ENCODE results near the gene CDCA4.
"Not testable (repeated sequence)": the region's sequence is repeated elsewhere in the genome, so short reads cannot be mapped to it uniquely, and the experiment has no call there.

Gene CDCA4

GRCh38 chr14:105058521-105059034 lies 37.7 kb upstream of the CDCA4 start:
- no peak for DNase-seq (ENCODE audit: low read depth, low spot score)

- no peak for DNase-seq (ENCODE audit: low read depth, low spot score)
Measured at GRCh38 chr14:105056303-105056831, 35.5 kb upstream of the CDCA4 start.

GRCh38 chr14:105055736-105056302 lies 34.9 kb upstream of the CDCA4 start:
- DNase-seq (ENCODE audit: low read depth, low spot score): no peak

GRCh38 chr14:105055334-105055733 lies 34.5 kb upstream of the CDCA4 start:
- no peak for DNase-seq (ENCODE audit: low read depth, low spot score)

GRCh38 chr14:105053996-105054395 lies 33.1 kb upstream of the CDCA4 start:
- DNase-seq (ENCODE audit: low read depth, low spot score): no peak

GRCh38 chr14:105053421-105053820 lies 32.5 kb upstream of the CDCA4 start:
- no peak for DNase-seq (ENCODE audit: low read depth, low spot score)

- no peak for DNase-seq (ENCODE audit: low read depth, low spot score)
Measured at GRCh38 chr14:105052110-105052458, 31.2 kb upstream of the CDCA4 start.

- no peak for DNase-seq (ENCODE audit: low read depth, low spot score)
Measured at GRCh38 chr14:105051182-105052109, 30.6 kb upstream of the CDCA4 start.

- no peak for DNase-seq (ENCODE audit: low read depth, low spot score)
Measured at GRCh38 chr14:105050551-105050897, 29.6 kb upstream of the CDCA4 start.

GRCh38 chr14:105049753-105050550 lies 29.1 kb upstream of the CDCA4 start:
- DNase-seq (ENCODE audit: low read depth, low spot score): no peak

GRCh38 chr14:105047283-105048016 lies 26.6 kb upstream of the CDCA4 start:
- DNase-seq (ENCODE audit: low read depth, low spot score): no peak

- no peak for DNase-seq (ENCODE audit: low read depth, low spot score)
Measured at GRCh38 chr14:105046891-105047282, 26.0 kb upstream of the CDCA4 start.

- DNase-seq (ENCODE audit: low read depth, low spot score): peak; percentile 90
Measured at GRCh38 chr14:105045710-105046326, 24.9 kb upstream of the CDCA4 start.

- DNase-seq (ENCODE audit: low read depth, low spot score): no peak
Measured at GRCh38 chr14:105043641-105044040, 22.8 kb upstream of the CDCA4 start.

GRCh38 chr14:105042813-105043212 lies 21.9 kb upstream of the CDCA4 start:
- DNase-seq (ENCODE audit: low read depth, low spot score): no peak

GRCh38 chr14:105041841-105042765 lies 21.2 kb upstream of the CDCA4 start:
- no peak for DNase-seq (ENCODE audit: low read depth, low spot score)

GRCh38 chr14:105039458-105040205 lies 18.7 kb upstream of the CDCA4 start:
- DNase-seq (ENCODE audit: low read depth, low spot score): no peak

GRCh38 chr14:105035616-105036015 lies 14.7 kb upstream of the CDCA4 start:
- DNase-seq (ENCODE audit: low read depth, low spot score): not testable (repeated sequence)
